ENCODE results near the gene CPVL. TPM values are rescaled to one million over a fixed set of nuclear protein-coding genes. Genes with fewer than 3 reads are reported as not detected.
"Not testable (repeated sequence)": the region's sequence is repeated elsewhere in the genome, so short reads cannot be mapped to it uniquely, and the experiment has no call there.

Gene CPVL
- total RNA-seq, 1 donor from 2014 or later, result 49.8 TPM

DNA sequence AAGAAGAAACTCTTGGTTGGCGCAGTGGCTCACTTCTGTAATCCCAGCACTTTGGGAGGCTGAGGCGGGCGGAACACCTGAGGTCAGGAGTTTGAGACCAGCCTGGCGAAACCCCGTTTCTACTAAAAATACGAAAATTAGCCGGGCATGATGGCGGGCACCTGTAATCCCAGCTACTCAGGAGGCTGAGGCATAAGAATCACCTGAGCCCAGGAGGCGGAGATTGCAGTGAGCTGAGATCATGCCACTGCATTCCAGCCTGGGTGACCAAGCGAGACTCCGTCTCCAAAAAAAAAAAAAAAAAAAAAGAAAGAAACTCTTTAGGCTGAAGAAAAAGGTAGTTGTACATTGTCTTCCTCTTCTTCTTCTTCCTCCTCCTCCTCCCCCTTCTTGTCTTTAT lies 53.2 kb downstream of the CPVL start:
- DNase-seq (ENCODE audit: low spot score), result not testable (repeated sequence)

DNA sequence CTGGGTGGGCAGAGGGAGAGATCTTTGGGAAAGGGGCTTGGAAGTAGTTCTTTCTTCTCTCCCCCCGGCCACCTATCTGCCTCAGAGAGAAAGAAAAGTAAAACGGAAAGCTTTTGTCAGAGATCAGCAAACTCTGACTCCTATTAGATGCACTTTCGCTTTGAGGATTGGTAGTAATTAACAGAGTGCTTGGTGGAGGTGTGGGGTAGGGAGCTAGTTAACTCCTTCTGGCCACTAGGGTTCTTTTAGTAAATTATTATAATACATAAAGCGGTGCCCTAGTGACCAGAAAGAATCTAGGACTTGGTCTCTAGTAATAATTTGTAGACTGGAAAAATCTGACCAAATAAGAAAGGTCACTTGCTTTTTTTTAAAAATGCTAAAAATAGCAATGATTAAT lies 54.6 kb downstream of the CPVL start:
- no peak for DNase-seq (ENCODE audit: low spot score)

DNA sequence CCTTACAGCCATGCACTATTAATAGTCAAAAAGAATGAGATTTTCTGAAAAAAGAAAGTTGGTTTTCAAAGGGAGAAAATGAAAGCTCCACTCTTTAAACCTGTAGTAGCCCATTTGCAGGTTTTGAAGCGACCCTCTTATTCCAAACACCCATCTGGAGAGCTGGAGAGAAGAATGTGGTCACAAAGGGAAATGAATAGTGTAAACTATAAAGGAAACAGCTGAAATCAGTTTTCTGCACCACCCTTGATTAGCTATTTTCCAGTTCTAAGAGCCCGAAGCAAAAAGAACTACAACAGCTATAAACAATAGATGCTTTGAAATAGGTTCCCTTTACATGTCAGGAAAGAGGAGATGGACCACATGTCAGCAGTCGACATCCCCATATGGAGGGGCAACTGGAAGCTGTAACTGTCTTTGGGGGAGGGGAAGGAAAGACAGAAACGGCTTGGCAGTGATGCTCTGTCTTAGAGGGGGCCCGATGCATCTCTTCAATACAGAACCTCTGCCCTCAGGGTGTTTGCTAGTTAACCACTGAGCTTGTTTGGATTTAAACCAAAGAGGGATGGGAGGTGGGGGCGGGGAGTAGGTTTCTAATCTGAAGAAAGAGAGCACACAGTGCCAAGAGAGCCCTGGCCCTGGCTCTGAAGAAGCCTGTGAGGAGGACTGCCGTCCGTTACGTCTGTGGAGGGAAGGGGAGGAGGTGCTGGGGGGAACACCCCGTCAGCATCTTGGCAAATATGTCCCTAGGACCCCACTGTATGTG lies 55.3 kb downstream of the CPVL start:
- DNase-seq (ENCODE audit: low spot score), result no peak

DNA sequence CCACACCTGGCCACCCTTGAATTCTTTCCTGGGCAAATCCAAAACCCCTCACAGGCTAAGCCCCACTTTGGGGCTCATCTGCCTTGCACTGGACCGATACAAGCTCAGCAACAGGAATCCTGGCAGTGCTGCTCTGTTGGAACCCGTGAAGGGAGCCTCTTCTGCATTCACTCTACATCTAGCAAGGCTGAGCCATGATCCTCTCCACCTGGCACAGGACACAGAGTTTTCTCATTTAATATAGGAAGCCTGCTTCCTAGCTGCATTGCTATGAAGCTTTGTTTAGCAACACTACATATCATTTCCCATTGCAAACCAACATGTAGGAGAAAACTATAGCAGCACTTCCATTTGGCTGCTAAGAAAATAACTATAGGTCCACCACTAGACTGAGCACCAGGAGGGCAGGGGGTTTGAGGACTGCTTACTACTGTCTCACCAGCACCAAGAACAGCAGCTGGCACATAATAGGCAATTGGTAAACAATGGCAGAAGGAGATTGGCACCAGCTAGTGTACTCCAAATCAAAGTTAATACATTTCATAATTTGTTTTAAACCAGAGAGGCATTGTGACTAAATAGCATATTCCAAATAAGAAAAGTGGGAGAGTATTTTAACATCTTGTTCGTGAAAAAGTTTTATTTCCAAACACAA lies 56.1 kb downstream of the CPVL start:
- DNase-seq (ENCODE audit: low spot score), result no peak

DNA sequence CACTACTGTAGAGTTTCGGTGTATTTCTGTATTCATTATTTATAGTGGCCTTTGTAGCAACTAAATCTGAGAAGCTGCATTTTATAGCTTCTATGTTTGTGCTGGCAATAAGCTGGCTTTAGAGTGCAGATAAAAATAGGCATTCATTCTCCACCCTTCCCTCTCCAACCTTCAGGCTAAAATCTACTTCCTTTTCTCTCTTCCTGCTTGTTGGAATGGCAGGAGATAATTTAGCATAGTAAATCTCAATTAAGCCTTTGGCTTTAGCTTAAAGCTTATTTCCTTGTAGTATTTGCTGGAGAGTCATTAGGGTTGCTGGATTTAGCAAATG lies 58.5 kb downstream of the CPVL start:
- DNase-seq (ENCODE audit: low spot score), result no peak

DNA sequence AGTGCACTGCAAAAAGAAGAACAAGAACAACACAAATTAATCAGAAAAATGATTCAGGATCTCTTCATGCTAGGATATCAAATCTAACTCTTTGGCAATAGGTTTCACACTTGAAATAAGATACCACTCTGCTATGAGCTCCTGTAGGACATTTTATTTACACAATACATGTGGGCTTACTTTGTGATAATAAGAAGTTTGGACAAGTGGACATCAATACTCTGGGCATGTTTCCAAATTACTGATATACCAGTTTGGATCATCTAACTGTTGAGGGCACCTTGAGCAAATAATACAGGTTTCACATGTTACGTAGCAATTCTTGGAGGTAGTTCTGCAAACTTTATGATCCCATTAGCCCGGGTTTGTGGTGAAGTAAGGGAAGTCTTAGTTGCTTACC lies 59.8 kb downstream of the CPVL start:
- DNase-seq (ENCODE audit: low spot score), result no peak

DNA sequence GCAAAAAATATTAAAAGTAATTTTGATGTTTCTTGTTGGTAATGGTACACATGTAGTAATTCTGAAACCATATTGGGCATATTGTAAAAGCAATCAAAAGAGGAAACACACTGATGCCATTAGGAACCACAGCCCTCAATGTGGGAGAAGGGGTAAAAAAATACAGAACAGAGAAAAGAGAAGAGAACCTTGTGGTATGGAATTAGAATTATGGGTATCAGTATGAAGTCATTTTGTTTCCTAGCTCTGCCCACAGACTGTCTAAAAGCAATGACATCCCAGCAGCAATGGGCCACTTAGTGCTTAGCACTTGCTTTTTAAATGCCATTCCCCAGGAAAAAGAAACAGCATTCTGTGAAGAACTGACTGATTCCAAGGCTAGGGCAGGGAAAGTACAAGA lies 61.5 kb downstream of the CPVL start:
- no peak for DNase-seq (ENCODE audit: low spot score)

DNA sequence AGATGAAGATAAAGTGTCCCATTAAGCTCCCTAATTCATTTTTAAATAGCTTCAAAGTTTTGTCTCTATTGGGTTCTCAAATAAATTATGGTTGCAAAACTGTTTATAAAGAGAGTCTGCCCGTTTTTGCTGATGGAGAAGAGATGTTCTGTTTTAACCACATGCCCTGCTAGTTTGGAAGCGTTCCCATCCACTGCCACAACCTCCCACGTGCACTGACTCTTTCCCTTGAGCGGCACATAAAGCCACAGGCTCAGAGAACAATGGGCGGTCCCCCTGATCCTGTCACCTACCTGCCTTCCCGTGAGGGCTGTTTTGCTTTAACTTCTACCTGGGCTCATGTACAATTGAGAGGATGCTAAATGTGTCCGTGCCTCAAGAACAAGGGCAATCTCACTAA lies 65.5 kb downstream of the CPVL start:
- DNase-seq (ENCODE audit: low spot score), result no peak

DNA sequence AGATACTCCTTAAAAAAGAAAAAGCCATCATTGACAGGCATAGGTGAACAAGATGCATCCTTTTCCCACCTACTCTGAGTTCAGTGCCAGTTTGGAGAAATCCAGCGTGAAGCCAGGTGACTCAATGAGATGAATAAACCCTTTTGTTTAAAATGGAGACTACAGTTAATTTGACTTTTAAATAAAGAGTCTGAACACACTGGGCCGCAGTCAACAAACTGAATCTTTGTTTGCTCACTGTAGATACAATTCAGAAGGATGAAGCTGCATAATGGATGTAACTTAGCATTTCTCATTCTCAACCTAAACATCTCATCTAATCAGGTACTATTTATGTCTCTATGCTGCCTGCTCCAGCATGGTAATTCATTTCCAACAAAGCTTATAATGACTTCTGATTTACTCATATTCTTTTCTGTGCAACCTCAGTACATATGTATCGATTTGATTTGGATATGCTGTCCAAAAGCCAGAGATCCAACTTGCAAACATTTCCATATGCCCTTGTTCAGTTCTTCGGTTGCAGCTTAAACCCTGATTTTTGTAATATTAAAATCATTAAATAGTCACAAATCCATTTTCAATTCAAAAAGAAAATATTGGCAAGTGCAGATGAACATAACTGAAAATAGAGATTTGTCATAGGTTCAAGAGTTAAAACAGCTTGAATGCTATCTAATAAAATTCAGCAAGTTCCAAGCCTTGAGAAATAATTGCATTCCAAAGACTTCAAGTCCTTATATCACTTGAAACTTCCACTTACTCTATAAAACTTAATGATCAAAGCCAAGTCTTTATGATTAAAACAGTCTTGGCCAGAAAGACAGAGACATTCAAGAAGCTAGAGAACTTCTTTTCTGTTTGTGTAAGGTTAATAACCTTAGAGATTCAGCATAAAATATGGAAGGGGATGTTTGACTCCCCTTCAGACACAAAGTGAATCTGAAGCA lies 67.8 kb downstream of the CPVL start:
- no peak for DNase-seq (ENCODE audit: low spot score)

DNA sequence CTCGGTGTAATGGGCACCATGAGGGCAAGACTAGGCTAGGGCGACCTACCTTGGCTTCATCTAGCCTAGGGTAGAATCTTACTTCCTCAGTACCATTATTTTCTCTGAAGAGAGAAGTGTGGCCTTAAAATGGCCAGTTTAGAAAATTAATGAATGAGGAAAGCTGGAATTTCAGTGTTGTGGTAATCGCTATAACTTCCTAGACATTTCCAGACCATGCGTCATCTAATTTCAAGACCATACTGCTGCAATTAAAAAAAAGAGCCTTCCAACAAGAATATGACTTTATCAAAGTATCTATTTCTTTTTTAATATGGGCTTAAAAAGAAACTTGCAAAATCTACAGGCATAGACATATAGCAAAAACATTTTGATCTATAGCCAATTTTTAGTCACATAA lies 68.5 kb downstream of the CPVL start:
- DNase-seq (ENCODE audit: low spot score), result no peak

DNA sequence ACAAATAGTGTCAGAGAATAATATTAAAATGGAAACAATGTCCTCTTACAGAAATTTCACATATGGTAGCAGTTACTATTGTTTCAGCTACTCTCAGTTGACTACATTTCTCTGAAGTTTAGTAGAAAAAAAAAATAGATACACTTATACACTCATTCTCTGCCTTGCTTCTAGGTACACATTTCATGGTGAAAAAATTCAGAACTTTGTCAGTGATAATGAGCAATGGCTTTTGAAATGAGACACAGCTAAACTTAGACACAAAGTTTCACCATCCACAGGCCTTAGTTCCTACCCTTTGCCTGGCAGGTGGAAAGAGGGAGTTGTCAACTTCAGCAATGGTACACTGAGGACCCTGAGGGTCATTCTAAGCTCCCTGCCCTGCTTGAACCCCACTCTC lies 69.2 kb downstream of the CPVL start:
- DNase-seq (ENCODE audit: low spot score), result no peak

DNA sequence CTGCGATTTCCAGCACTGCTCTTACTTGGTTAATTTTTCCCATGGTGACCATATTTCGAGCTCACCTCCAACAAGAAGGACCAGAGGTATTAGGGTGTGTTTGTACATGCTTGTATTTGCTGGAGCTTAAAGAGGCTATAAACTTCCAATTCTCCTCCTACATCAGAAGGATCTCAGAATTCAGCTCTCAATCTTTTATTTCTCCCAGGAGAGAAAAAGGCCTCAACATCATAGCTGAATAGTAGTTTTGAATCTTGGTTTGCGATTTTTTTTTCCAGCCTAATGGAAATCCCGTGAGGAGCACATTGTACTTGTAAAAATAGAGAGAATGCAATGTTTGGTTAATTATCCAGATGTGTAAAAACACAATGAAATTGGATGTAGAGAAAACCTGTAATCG lies 69.7 kb downstream of the CPVL start:
- DNase-seq (ENCODE audit: low spot score), result no peak

DNA sequence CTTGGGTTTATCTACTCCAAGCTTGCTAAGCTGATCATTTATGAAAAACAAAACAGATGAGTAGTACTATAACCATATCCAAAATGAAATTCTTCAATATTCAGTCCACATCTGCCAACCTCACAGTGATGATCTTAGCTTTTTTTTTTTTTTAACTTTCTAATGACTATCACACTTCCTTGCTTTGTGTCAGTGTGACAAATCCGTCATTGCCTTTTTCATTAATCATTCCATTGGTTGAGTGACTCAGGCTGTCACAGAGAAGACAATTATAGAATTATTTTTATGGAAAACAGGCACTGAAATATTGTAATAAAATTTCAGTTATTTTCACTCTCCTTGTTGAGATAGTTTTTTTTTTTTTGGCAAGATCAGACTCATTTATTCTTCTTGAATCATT lies 70.7 kb downstream of the CPVL start:
- no peak for DNase-seq (ENCODE audit: low spot score)

DNA sequence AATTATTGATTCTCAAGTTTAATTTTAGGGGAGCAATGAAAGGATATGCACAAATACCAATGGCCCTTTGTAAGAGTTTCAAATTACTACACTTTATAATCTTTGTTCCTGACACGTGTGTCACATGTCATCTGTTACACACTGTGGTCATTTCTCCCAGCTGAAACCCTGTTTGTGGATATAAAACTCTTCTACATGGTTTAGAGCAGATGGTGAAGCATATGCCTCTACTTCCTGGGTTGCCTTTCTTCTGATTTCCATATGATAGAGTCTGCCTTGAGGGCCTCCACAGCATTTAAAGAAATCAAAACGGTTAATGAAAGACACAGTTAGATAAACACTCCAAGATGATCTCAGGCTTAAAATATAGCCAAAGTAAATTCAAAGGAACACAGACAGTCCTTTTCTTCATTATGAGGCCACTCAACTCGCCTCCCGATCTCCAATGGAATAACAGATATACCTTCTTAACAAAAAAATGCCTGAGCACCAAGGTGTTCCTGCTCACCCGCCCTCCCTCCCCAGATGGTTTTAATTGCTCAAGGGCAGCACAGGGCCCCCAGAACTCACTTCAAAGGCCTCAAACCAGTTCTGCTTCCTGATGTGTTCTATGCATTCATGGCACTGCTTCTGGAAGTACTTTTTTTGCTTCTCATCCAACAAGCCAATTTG lies 75.0 kb downstream of the CPVL start:
- DNase-seq (ENCODE audit: low spot score), result no peak

DNA sequence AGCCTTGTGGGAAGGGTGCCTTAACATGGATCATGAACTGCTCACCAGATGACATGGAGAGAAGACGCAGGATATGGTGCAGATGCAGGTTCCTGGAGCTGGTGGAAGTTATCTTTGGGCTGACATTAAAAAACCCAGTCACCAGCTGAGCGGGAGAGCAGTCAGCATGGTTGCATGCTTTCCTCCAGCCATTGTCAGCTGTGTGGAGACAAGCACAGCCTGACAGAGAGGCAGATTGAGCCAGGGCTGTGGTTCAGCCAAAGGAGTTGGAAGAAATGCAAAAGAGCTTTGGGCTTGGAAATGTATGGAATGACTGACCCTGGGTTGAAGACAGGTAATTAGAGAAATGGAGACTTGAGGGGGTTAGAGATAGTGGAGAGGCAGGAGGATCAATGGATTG lies 79.7 kb downstream of the CPVL start:
- no peak for DNase-seq (ENCODE audit: low spot score)

DNA sequence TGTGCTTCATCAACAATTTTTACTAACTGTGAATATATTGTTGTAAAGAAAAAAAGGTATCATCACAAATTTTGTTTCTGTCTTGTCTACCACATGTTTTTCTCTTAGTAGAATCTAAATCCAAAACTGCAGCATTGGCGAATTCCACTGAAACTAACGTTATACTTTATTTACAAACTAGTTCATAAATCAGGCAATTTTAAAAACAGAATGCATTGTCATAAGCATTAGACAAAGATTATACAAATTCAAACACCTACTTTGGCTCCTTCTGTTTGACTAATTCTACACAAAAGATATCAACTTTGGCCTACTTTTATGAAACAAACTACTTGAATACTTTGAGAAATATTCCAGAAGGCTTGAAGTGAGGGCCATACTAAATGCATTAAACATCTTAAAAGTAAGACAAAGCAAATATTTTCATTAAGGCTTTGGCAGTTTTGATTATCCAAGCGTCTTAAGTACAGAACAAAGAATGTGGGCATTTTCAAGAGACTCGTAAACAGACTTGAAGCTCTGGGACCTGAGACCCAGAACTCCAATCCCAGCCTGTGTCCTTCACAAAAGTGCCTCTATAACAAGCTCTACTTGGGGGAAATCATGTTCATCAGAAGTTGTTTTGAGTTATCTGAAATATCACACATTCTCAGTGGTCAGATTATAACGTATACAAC lies 81.0 kb downstream of the CPVL start:
- DNase-seq (ENCODE audit: low spot score), result no peak

DNA sequence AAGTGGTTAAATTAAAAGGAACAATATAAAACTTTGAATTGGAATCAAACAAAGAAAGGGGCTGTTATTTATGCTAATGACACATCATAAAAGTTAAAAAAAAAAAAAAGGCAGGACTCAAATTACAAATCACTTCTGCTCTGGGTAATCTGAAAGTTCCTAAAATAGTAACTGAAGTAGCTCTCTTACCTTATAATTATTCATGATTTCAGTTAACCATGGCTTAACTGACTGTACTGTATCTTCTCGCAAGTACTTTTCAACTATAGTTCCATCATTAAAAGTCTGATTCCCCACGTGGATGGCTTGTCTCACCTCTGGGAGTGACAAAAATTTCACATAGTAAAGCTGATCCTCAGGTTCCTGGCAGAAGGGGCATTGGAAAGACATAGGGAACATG lies 82.5 kb downstream of the CPVL start:
- DNase-seq (ENCODE audit: low spot score), result no peak

DNA sequence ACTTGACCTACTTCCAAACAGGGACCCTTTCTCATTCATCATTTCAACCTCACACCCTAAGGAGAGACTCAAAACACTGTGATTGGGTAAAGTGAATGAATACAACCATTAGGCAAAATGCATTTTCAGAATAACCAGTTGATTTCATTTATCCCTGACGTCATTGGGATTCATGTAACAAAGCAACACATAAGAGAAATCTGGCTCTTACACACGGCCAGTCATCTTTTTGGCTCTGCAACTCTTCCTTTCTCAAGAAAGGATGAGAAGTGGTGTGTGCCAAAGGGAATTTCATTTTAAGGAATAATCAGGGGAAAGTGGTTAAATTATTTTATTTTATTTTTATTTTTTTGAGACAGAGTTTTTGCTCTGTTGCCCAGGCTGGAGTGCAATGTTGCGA lies 83.1 kb downstream of the CPVL start:
- DNase-seq (ENCODE audit: low spot score), result no peak

DNA sequence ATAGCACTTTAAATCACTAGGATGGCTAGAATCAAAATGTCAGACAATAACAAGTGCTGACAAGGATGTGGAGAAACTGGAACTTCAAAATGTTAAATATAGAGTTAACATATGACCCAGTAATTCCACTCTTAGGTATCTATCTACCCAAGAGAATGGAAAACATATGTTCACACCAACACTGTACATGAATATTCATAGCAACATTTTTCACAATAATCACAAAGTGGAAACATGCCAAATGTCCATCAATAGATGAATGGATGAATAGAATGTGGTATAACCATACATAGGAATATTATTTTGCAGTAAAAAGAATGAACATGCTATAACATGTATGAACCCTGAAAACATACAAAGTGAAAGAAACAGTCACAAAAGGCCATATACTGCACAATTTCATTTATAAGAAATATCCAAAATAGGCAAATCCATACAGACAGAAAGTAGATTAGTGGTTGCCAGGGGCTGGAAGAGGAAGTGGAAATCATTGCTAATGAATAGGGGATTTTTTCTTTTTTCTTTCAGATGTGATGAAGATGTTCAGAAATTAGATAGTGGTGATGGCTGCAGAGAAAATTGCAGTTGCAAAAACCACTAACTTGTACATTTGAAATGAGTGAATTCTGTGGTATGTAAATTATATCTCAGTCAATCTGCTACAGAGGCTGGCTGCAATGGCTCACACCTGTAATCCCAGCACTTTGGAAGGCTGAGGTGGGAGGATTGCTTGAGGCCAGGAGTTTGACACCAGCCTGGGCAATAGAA lies 93.0 kb downstream of the CPVL start:
- no peak for DNase-seq (ENCODE audit: low spot score)

DNA sequence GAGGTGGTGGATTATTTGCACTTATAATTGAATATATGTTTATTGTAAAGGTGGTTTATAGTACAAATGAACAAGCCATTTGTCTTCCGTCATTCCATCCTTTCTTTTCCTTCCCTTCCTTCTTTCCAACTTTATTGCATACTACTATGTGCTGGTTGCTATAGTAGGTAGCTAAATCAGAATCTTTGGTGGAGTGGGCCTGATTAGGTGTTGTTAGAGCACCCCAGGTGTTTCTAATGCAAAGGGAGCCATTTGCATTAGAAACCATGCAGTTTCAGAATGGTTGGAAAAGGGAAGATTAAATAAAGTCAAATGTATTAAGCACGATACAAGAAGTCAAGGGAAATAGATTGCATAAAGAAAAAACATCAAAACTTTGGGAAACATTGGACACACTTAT lies 99.4 kb downstream of the CPVL start:
- DNase-seq (ENCODE audit: low spot score), result no peak
